ENCODE results near the gene MYO1D. TPM values are rescaled to one million over a fixed set of nuclear protein-coding genes. Genes with fewer than 3 reads are reported as not detected.

MYO1D gene
- total RNA-seq, 1 experiment from 2014 or later: 206 TPM

DNA sequence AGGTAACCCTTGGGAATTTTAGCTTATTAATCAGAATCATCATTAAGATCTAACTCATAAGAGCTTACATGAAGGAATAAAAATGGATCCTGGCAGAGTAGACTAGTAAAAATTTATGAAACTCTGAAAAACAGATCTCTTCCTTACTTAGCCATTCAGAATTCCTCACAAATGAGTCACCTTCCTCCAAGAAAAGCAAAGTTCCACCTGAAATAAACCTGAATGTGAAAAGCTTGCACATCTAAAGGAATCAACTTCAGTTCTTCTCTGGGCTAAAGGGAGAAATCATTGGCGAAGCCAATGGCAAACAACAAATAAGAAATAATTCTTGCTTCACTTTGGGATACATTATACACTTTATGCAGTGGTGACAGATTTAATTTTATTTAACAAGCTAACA, 22.7 kb downstream of the MYO1D start:
- H3K9me3 ChIP-seq: no peaks in the 10 kb centered on the region
- POLR2A ChIA-PET: no interaction called here
- no peak for DNase-seq
- peaks cover 65% of the 10 kb centered on the region for H3K4me1 ChIP-seq
- no peak overlapping the region for H3K4me3 Mint-ChIP-seq (ENCODE audit: unreplicated experiment)
- no TSS peak for BruUV-seq (replicated peaks)
- H3K27me3 Mint-ChIP-seq (ENCODE audit: insufficient read depth, unreplicated experiment): no peaks in the 10 kb centered on the region
- CTCF ChIA-PET: interaction anchor here (0.5 to 1.6 kb wide), 5 partner anchors 13 to 71 kb away, joined by 3 to 17 read pairs (median 3); partner anchors contain the start of gene MYO1D
- H3K9me3 Mint-ChIP-seq (ENCODE audit: unreplicated experiment): no peaks in the 10 kb centered on the region
- no peaks in the 10 kb centered on the region for H3K36me3 Mint-ChIP-seq (ENCODE audit: insufficient read depth, unreplicated experiment)
- no peaks in the 10 kb centered on the region for H3K36me3 ChIP-seq (ENCODE audit: control insufficient read depth, insufficient read depth, low read length)
- TF ChIP-seq, protein P1, sequence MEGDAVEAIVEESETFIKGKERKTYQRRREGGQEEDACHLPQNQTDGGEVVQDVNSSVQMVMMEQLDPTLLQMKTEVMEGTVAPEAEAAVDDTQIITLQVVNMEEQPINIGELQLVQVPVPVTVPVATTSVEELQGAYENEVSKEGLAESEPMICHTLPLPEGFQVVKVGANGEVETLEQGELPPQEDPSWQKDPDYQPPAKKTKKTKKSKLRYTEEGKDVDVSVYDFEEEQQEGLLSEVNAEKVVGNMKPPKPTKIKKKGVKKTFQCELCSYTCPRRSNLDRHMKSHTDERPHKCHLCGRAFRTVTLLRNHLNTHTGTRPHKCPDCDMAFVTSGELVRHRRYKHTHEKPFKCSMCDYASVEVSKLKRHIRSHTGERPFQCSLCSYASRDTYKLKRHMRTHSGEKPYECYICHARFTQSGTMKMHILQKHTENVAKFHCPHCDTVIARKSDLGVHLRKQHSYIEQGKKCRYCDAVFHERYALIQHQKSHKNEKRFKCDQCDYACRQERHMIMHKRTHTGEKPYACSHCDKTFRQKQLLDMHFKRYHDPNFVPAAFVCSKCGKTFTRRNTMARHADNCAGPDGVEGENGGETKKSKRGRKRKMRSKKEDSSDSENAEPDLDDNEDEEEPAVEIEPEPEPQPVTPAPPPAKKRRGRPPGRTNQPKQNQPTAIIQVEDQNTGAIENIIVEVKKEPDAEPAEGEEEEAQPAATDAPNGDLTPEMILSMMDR (IDR thresholded peaks at IDR 0.05; ENCODE audit: insufficient read depth in 1 of 2, low read depth in 1 of 2, low read length in 1 of 2, severe bottlenecking in 1 of 2, unreplicated experiment in 1 of 2): no peak
- intact Hi-C loops (cut with micrococcal nuclease; ENCODE audit: unreplicated experiment): loop anchor here (2.0 kb wide), 1 partner anchor 21 kb away; no protein-coding TSS in a partner anchor
- no peaks in the 10 kb centered on the region for H3K27me3 ChIP-seq (replicated peaks; ENCODE audit: control insufficient read depth, insufficient read depth, low read length)
- no peak overlapping the region for H3K27ac Mint-ChIP-seq (ENCODE audit: unreplicated experiment)
- no peak overlapping the region for H3K4me3 ChIP-seq (ENCODE audit: low read depth, low read length)
- peaks cover 25% of the 10 kb centered on the region for H3K4me1 Mint-ChIP-seq (ENCODE audit: low read depth, unreplicated experiment)

DNA sequence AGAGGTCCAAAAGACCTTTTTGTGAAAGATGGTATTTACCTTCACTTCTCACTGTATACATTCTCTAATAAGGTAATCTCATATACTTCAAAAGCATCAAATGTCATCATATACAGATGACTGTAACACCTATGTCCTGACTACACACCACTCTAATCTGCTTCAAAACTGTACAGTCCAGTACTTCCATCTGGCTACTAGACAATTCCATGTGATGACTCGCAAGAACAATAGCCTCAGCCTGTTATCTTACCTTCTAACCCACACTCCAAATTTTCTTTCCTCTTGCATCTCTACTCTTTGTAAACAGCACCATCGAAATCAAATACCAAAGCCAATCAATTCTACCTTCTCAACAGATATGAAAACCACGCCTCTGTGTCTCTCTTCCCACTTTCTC, 24.1 kb downstream of the MYO1D start:
- Histone ChIP-seq H3K4me1 (peaks cover 63% of the 10 kb centered on the region), H3K9me3 (no peaks in the 10 kb centered on the region), H3K27me3 (replicated peaks; ENCODE audit: control insufficient read depth, insufficient read depth, low read length) (no peaks in the 10 kb centered on the region), H3K36me3 (ENCODE audit: control insufficient read depth, insufficient read depth, low read length) (no peaks in the 10 kb centered on the region), H3K4me3 (ENCODE audit: low read depth, low read length) (no peak overlapping the region)
- intact Hi-C loops (cut with micrococcal nuclease; ENCODE audit: unreplicated experiment): no loop called here
- Mint-ChIP-seq H3K9me3 (ENCODE audit: unreplicated experiment) (no peaks in the 10 kb centered on the region), H3K27me3 (ENCODE audit: insufficient read depth, unreplicated experiment) (no peaks in the 10 kb centered on the region), H3K4me3 (ENCODE audit: unreplicated experiment) (no peak overlapping the region), H3K4me1 (ENCODE audit: low read depth, unreplicated experiment) (peaks cover 32% of the 10 kb centered on the region), H3K36me3 (ENCODE audit: insufficient read depth, unreplicated experiment) (no peaks in the 10 kb centered on the region), H3K27ac (ENCODE audit: unreplicated experiment) (peak overlapping the region; percentile 0)
- ChIA-PET POLR2A (no interaction called here), CTCF (no interaction called here)
- DNase-seq: no peak
- no TSS peak for BruUV-seq (replicated peaks)
- TF ChIP-seq, protein P1 (IDR thresholded peaks at IDR 0.05; ENCODE audit: insufficient read depth in 1 of 2, low read depth in 1 of 2, low read length in 1 of 2, severe bottlenecking in 1 of 2, unreplicated experiment in 1 of 2): no peak

DNA sequence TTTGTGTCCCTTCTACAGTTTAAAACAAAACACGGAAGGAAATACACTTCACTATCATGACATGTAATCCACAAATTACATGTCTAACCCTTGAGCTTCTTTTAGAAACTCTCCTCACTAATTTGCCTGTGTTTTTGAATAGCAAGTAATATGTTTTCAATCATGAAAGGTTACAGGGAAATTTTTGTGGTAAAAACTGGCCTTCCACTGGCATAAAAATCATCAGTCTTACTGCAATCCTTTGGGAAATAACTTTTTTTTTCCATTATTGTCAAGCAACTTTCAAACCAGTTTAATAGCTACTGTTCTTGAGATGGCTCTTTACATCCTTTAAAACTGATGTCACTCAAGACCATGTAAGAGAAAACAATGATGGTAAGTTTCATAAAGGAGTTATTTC, 27.0 kb downstream of the MYO1D start:
- POLR2A ChIA-PET: no interaction called here
- Mint-ChIP-seq H3K36me3 (ENCODE audit: insufficient read depth, unreplicated experiment) (no peaks in the 10 kb centered on the region), H3K4me1 (ENCODE audit: low read depth, unreplicated experiment) (peaks cover 32% of the 10 kb centered on the region), H3K9me3 (ENCODE audit: unreplicated experiment) (no peaks in the 10 kb centered on the region), H3K27me3 (ENCODE audit: insufficient read depth, unreplicated experiment) (no peaks in the 10 kb centered on the region), H3K27ac (ENCODE audit: unreplicated experiment) (no peak overlapping the region), H3K4me3 (ENCODE audit: unreplicated experiment) (no peak overlapping the region)
- Histone ChIP-seq H3K4me3 (ENCODE audit: low read depth, low read length) (no peak overlapping the region), H3K27me3 (replicated peaks; ENCODE audit: control insufficient read depth, insufficient read depth, low read length) (no peaks in the 10 kb centered on the region), H3K4me1 (peaks cover 57% of the 10 kb centered on the region), H3K9me3 (no peaks in the 10 kb centered on the region), H3K36me3 (ENCODE audit: control insufficient read depth, insufficient read depth, low read length) (no peaks in the 10 kb centered on the region)
- CTCF ChIA-PET: no interaction called here
- DNase-seq: no peak
- TF ChIP-seq, protein P1 (IDR thresholded peaks at IDR 0.05; ENCODE audit: insufficient read depth in 1 of 2, low read depth in 1 of 2, low read length in 1 of 2, severe bottlenecking in 1 of 2, unreplicated experiment in 1 of 2): no peak
- intact Hi-C loops (cut with micrococcal nuclease; ENCODE audit: unreplicated experiment): no loop called here
- no TSS peak for BruUV-seq (replicated peaks)
